ENCODE results near the gene HHATL.

HHATL gene

GRCh38 chr3:42651248-42652091 is 51.1 kb downstream of the HHATL start:
- no peak for DNase-seq

DNA sequence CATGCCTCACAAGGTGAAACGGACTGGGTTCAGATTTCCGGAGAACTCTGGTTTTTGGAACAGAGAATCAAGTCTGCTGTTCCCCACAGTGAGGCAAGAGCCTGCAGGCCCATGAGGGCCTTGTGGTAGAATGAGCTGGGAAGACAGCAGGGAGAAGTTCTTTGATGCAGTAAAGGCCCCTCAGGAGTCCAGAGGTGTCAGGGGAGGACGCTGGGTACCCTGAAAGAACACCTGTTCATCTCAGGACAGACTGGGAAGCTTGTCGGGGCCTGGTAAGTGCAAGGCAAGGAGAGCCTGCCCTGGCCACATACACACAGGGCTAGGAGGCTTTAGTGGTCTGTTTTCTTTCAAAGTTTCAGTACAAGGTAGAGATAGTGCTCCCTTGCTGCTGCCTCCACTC is 52.8 kb downstream of the HHATL start:
- no peak for DNase-seq

DNA sequence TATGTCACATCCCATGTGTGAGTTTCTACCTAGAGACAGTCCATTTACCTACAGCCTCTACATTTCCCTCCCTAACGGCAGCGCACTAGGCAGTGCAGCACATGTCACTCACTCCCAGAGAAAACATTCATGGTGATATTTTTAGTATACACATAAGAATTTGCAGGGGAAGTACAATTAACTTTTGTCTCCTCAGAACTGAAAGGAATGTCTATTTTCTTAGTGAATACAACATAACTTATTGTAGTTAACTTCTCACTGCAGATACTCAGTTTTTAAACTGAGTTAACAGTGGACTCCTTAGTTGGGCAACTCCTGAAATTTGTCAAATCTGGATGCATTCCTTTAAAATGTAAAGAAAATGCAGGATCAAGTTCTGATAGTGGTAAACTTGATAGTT is 53.6 kb downstream of the HHATL start:
- no peak for DNase-seq

DNA sequence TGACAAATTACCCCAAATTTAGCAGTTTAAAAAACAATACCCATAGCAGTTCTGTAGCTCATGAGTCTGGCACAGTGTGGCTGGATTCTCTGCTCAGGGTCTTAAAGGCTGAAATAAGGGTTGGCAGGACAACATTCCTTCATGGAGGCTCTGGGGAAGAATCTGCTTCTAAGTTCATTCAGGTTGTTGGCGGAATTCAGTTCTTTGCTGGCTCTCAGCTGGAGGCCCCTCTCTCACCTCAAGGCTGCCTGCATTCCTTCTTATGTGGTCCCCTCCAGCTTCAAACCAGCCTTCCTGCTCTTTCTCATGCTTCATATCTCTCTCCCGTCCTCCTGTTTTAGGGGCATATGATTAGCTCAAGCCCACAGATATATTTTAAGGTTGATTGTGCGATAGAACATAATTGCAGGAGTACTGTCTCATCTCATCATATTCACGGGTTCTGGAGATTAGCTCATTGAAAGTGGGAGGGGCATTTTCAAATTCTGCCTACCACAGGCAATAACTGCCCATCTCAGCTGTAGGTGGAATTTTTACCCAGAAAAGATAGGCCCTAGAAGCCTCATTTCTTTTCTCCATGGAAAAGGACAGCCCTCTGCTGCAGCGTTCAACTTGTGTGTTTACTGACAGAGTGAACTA is 54.7 kb downstream of the HHATL start:
- DNase-seq: no peak
